Sigmoid colon (tissue), 7 donors: ENCODE measurements around the gene NQO2. TPM values are rescaled to one million over a fixed set of nuclear protein-coding genes. Genes with fewer than 3 reads are reported as not detected.

ENCODE experiments used
- DNase-seq: peaks from one replicate; pipeline ENCODE4 v3.0.0-alpha.2; 2019
- H3K27ac ChIP-seq, 4 donors: fragments of 200-600 bp; sonication (generic); one replicate each; pipeline ENCODE4 v1.5.1; 2016 to 2019; ENCODE audit warnings: mild to moderate bottlenecking in 1 of 4
- H3K27me3 ChIP-seq, 3 donors: fragments of 200-600 bp; sonication (generic); one replicate each; pipeline ENCODE4 v1.5.1; 2019; ENCODE audit warnings: mild to moderate bottlenecking in 1 of 3
- H3K36me3 ChIP-seq, 4 donors: fragments of 200-600 bp; sonication (generic); one replicate each; pipeline ENCODE4 v1.5.1; 2016 to 2019
- H3K4me1 ChIP-seq, 4 donors: fragments of 200-600 bp; sonication (generic); one replicate each; pipeline ENCODE4 v1.5.1; 2017 to 2019
- H3K4me3 ChIP-seq, 4 donors: fragments of 200-600 bp; sonication (generic); one replicate each; pipeline ENCODE4 v1.5.1; 2017 to 2019; ENCODE audit warnings: mild to moderate bottlenecking in 2 of 4, moderate library complexity in 1 of 4
- H3K9me3 ChIP-seq, 4 donors: fragments of 200-600 bp in 3 of 4; sonication (generic) in 3 of 4; one replicate each; pipeline versions ENCODE4 v1.5.1 to v1.6.1; 2013 to 2019
- CTCF ChIP-seq, 4 experiments: fragments of 450-650 bp in 3 of 4; fragments of 200-600 bp in 1 of 4; IDR thresholded peaks; one replicate each; pipeline ENCODE4 v1.5.1; 2016 to 2019; ENCODE audit warnings: antibody characterized with exemption in 4 of 4, mild to moderate bottlenecking in 3 of 4, moderate library complexity in 2 of 4
- EP300 ChIP-seq, 4 donors: sonication (generic); formaldehyde crosslinking; IDR thresholded peaks; one replicate each; pipeline ENCODE4 v1.6.1; 2017; ENCODE audit warnings: antibody characterized with exemption in 4 of 4
- POLR2A ChIP-seq, 2 donors: fragments of 450-650 bp; IDR thresholded peaks; one replicate each; pipeline ENCODE4 v1.6.1; 2016; ENCODE audit warnings: antibody characterized with exemption in 2 of 2, mild to moderate bottlenecking in 2 of 2, moderate library complexity in 2 of 2
- POLR2AphosphoS5 ChIP-seq, 4 donors: sonication (generic); formaldehyde crosslinking; IDR thresholded peaks; one replicate each; pipeline ENCODE4 v1.6.1; 2017; ENCODE audit warnings: antibody characterized with exemption in 4 of 4
- WGBS, 2 donors: extraction: QIAGEN DNeasy Blood & Tissue Kit; methylation state at CpG; one replicate each; pipeline ENCODE4 v1.1.7; 2013; 5-methylcytosine and 5-hydroxymethylcytosine counted together
- intact Hi-C: fragments of 100-400 bp; cut with DNase I; formaldehyde crosslinking; loops from one replicate; pipeline ENCODE4 v1.15.1; 2023
- polyA plus RNA-seq, 3 donors: library from polyadenylated mRNA; stranded (reverse); fragments of 200-250 nt; gene quantifications; one replicate each; pipeline ENCODE4 v1.2.3, GENCODE V29; 2013
- total RNA-seq, 4 donors: library from RNA; depleted of rRNA; stranded (reverse); fragments of >200 nt; gene quantifications; one replicate each; pipeline ENCODE4 v1.1.0, GENCODE V29; 2016
- donor health status: healthy with polysubstance abuse.
- donor health status: Bipolar disorder and iron deficiency.
- donor health status: healthy.

Gene NQO2
- total RNA-seq = 10 to 100 TPM; 14.7 to 33.2 (median 24.0) TPM
- 10 to 100 TPM; 12.5 to 18.0 (median 16.1) TPM for polyA plus RNA-seq

GRCh38 chr6:2999618-3000557 is at the start of gene NQO2:
Gene NQO2, plus strand, starts transcription at chr6:2999894. Its CDS starts 6,659 bp downstream, at chr6:3006553.
- peak within 1 kb of the TSS; percentile 58 to 93 (median 82) for H3K4me3 ChIP-seq
- TF ChIP-seq POLR2AphosphoS5 (IDR thresholded peaks at IDR 0.05) = peak; percentile 89 to 95 (median 94)
- TF ChIP-seq POLR2A (IDR thresholded peaks at IDR 0.05) = peak; percentile 74 to 85
- no peak for TF ChIP-seq EP300 (IDR thresholded peaks at IDR 0.05)
- TF ChIP-seq CTCF (IDR thresholded peaks at IDR 0.05) = peak in 1 of 4 experiments; percentile 18
- H3K27ac ChIP-seq = peak within 1 kb of the TSS; percentile 85 to 90 (median 89)
- DNase-seq = peak; percentile 96
- intact Hi-C loops = loop anchor here (1.0 to 5.0 kb wide), 3 partner anchors 23 to 257 kb away; partner anchors contain the start of gene PSMG4
- H3K9me3 ChIP-seq = no peaks in the 10 kb centered on the region
- peaks cover 0 to 21% (median 16%) of the 10 kb centered on the region in 4 donors for H3K4me1 ChIP-seq
- H3K27me3 ChIP-seq = no peaks in the 10 kb centered on the region
- WGBS, 2 donors = 1 to 3% methylated on average over 87 of the region's 87 CpGs
- H3K36me3 ChIP-seq = peaks cover 0 to 7% (median 2%) of the 10 kb centered on the region in 4 donors

GRCh38 chr6:2950713-2951112 is 49.0 kb upstream of the NQO2 start:
- H3K9me3 ChIP-seq = no peaks in the 10 kb centered on the region
- 85 to 90% methylated on average over 12 of the region's 12 CpGs for WGBS, 2 donors
- DNase-seq = no peak
- H3K27ac ChIP-seq = peak overlapping the region in 2 of 4 donors; percentile 3 to 22
- intact Hi-C loops = loop anchor here (5.0 kb wide), 1 partner anchor 102 kb away; no protein-coding TSS in a partner anchor
- no peak overlapping the region for H3K4me3 ChIP-seq
- peaks cover 4 to 63% (median 20%) of the 10 kb centered on the region in 4 donors for H3K36me3 ChIP-seq
- peaks cover 0 to 16% (median 15%) of the 10 kb centered on the region in 4 donors for H3K4me1 ChIP-seq
- H3K27me3 ChIP-seq = no peaks in the 10 kb centered on the region
- TF ChIP-seq POLR2A (IDR thresholded peaks at IDR 0.05) (no peak), CTCF (IDR thresholded peaks at IDR 0.05) (no peak)

GRCh38 chr6:2951728-2952127 is 48.0 kb upstream of the NQO2 start:
- peaks cover 4 to 69% (median 24%) of the 10 kb centered on the region in 4 donors for H3K36me3 ChIP-seq
- peak; percentile 76 for DNase-seq
- intact Hi-C loops = loop anchor here (1.0 to 5.0 kb wide), 3 partner anchors 19 to 101 kb away; partner anchors contain the start of gene SERPINB6
- no peak for TF ChIP-seq POLR2AphosphoS5 (IDR thresholded peaks at IDR 0.05)
- TF ChIP-seq EP300 (IDR thresholded peaks at IDR 0.05) = no peak
- no peak for TF ChIP-seq CTCF (IDR thresholded peaks at IDR 0.05)
- no peak for TF ChIP-seq POLR2A (IDR thresholded peaks at IDR 0.05)
- H3K9me3 ChIP-seq = no peaks in the 10 kb centered on the region
- 82 to 86% methylated on average over 8 of the region's 8 CpGs for WGBS, 2 donors
- H3K4me1 ChIP-seq = peaks cover 0 to 16% (median 16%) of the 10 kb centered on the region in 4 donors
- peak overlapping the region; percentile 73 to 81 (median 78) for H3K27ac ChIP-seq
- no peaks in the 10 kb centered on the region for H3K27me3 ChIP-seq
- H3K4me3 ChIP-seq = no peak overlapping the region

GRCh38 chr6:2952557-2953095 is 47.1 kb upstream of the NQO2 start:
- intact Hi-C loops = loop anchor here (1.0 to 5.0 kb wide), 3 partner anchors 18 to 100 kb away; partner anchors contain the start of gene SERPINB6
- Histone ChIP-seq H3K4me1 (peaks cover 0 to 25% (median 22%) of the 10 kb centered on the region in 4 donors), H3K27me3 (no peaks in the 10 kb centered on the region), H3K36me3 (peaks cover 3 to 63% (median 20%) of the 10 kb centered on the region in 4 donors), H3K27ac (peak overlapping the region; percentile 73 to 81 (median 78)), H3K4me3 (peak overlapping the region in 3 of 4 donors; percentile 11 to 17 (median 16)), H3K9me3 (no peaks in the 10 kb centered on the region)
- DNase-seq = peak; percentile 93
- 11 to 26% methylated on average over 27 of the region's 27 CpGs for WGBS, 2 donors
- TF ChIP-seq CTCF (IDR thresholded peaks at IDR 0.05) (peak; percentile 98 to 100 (median 100)), EP300 (IDR thresholded peaks at IDR 0.05) (no peak), POLR2AphosphoS5 (IDR thresholded peaks at IDR 0.05) (peak in 3 of 4 donors; percentile 49 to 70 (median 69)), POLR2A (IDR thresholded peaks at IDR 0.05) (no peak)
